Measurements from ENCODE around the gene SKAP2.

The SKAP2 gene

DNA sequence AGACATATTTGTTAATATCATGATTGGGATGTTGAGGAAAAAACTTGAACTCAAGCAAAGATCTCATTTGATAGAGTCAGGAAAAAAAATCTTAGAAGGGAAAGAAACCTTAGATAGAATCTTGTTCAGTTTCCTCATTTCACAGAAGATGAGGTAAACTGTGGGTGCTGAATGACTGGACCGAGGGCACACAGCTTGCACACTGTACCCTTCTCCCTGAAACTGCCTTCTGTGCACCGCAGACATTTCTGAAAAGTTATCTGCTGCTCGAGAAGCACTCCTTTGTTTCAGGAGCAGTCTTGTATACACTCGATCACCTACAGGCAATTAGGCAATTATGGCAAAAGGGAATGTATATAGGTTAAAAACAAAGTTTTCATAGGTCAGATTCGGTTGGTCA lies 167.4 kb downstream of the SKAP2 start:
- no peak for DNase-seq (ENCODE audit: low spot score)
- no peak for TF ChIP-seq CTCF (IDR thresholded peaks at IDR 0.05; ENCODE audit: extremely low read depth, missing control alignments)

GRCh38 chr7:26696161-26696560 lies 168.2 kb downstream of the SKAP2 start:
- no peak for TF ChIP-seq CTCF (IDR thresholded peaks at IDR 0.05; ENCODE audit: extremely low read depth, missing control alignments)
- no peak for DNase-seq (ENCODE audit: low spot score)

DNA sequence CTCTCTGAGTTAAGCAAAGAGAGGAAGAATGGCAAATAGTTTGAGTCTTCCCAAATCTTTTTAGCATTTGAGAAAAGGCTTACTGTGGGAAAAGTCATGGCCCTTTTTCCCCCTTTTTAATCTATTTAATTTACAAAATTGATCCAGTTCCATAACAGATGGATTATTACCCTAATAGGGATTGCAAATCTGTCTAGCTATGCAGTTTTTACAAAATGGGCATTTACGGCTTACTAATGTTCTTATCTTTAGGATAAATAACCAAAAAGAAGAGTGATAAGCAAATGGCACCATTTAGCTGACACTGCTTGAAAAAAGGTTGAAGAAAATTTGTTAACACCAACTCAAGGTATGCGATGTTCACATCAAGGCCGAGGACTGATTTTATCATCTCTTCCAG lies 169.7 kb downstream of the SKAP2 start:
- TF ChIP-seq CTCF (IDR thresholded peaks at IDR 0.05; ENCODE audit: extremely low read depth, missing control alignments), result no peak
- no peak for DNase-seq (ENCODE audit: low spot score)

GRCh38 chr7:26694141-26694540 lies 170.2 kb downstream of the SKAP2 start:
- DNase-seq (ENCODE audit: low spot score), result no peak
- TF ChIP-seq CTCF (IDR thresholded peaks at IDR 0.05; ENCODE audit: extremely low read depth, missing control alignments), result no peak

- no peak for TF ChIP-seq CTCF (IDR thresholded peaks at IDR 0.05; ENCODE audit: extremely low read depth, missing control alignments)
- DNase-seq (ENCODE audit: low spot score), result no peak
These were observed 172.5 kb downstream of the SKAP2 start for GRCh38 chr7:26691886-26692285.

GRCh38 chr7:26691406-26691805 lies 173.0 kb downstream of the SKAP2 start:
- no peak for TF ChIP-seq CTCF (IDR thresholded peaks at IDR 0.05; ENCODE audit: extremely low read depth, missing control alignments)
- no peak for DNase-seq (ENCODE audit: low spot score)

DNA sequence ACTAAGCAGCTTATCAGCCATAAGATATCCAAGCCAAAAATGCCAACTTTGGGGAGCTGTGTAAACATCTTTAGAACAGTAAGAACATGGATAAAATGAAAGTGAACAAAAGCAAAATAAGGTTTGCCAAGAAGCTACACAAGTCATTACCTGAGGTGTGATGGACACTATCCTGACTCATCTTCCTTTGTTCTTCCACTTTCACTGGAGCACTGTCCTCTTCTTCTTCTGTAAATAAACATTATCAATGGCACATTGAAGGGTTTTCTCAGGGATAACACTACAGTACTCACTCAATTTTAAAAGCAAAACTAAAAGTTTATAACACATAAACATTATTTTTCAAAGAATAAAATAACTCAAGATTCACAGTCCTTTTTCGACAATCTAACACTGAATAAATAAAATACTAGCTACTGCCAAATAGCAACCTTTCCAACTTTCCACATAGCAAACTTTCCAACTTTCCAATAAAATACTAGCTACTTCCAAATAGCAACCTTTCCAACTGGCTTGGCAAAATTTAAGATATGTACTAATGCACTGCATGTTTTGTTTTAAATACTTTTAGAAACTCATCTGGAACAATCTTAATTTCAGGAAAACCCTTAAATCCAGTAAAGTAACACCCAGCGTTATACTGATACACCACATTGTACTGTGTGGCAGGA lies 174.1 kb downstream of the SKAP2 start:
- DNase-seq (ENCODE audit: low spot score), result no peak
- TF ChIP-seq CTCF (IDR thresholded peaks at IDR 0.05; ENCODE audit: extremely low read depth, missing control alignments), result no peak

All from GM20000 (cell line).